Smooth muscle cell (in vitro differentiated cells): ENCODE data around the gene LCN6. TPM values are rescaled to one million over a fixed set of nuclear protein-coding genes. Genes with fewer than 3 reads are reported as not detected.
A peak's percentile ranks its signal among the peaks of the same experiment; 100 is the strongest.

Source experiments
- DNase-seq: peaks from one replicate; lab custom pipeline; 2025; ENCODE audit not compliant: unreplicated experiment; lab: John Stamatoyannopoulos, UW
- H2AFZ ChIP-seq: fragments of 200-600 bp; sonication (generic); 2 replicates; pipeline ENCODE4 v1.6.0; 2016; ENCODE audit warnings: antibody characterized with exemption, low read depth, mild to moderate bottlenecking
- H3F3A ChIP-seq: fragments of 200-600 bp; sonication (generic); 2 replicates; pipeline ENCODE4 v1.6.0; 2017; ENCODE audit warnings: antibody characterized with exemption, low read depth
- H3K27ac ChIP-seq: fragments of 200-600 bp; sonication (generic); 2 replicates; pipeline ENCODE4 v1.5.1; 2016; ENCODE audit warnings: low read depth, mild to moderate bottlenecking
- H3K27me3 ChIP-seq: fragments of 200-600 bp; sonication (generic); 2 replicates; pipeline ENCODE4 v1.6.1; 2016; ENCODE audit warnings: low read depth, mild to moderate bottlenecking
- H3K36me3 ChIP-seq: fragments of 200-600 bp; sonication (generic); 2 replicates; pipeline ENCODE4 v1.5.1; 2016; ENCODE audit warnings: low read depth
- H3K4me1 ChIP-seq: fragments of 200-600 bp; sonication (generic); 2 replicates; pipeline ENCODE4 v1.5.1; 2016; ENCODE audit warnings: low read depth
- H3K4me2 ChIP-seq: fragments of 200-600 bp; sonication (generic); 2 replicates; pipeline ENCODE4 v1.6.0; 2016; ENCODE audit warnings: mild to moderate bottlenecking
- H3K4me3 ChIP-seq: fragments of 200-600 bp; sonication (generic); 2 replicates; pipeline ENCODE4 v1.5.1; 2016; ENCODE audit warnings: mild to moderate bottlenecking
- H3K79me2 ChIP-seq: fragments of 200-600 bp; sonication (generic); 2 replicates; pipeline ENCODE4 v1.6.0; 2016; ENCODE audit warnings: low read depth, mild to moderate bottlenecking
- H3K9ac ChIP-seq: fragments of 200-600 bp; sonication (generic); 2 replicates; pipeline ENCODE4 v1.6.0; 2016; ENCODE audit warnings: low read depth
- H3K9me3 ChIP-seq: fragments of 200-600 bp; sonication (generic); replicated peaks from 2 replicates; pipeline ENCODE4 v1.5.1; 2016; ENCODE audit warnings: low read depth
- H4K20me1 ChIP-seq: fragments of 200-600 bp; sonication (generic); 2 replicates; pipeline ENCODE4 v1.6.0; 2016; ENCODE audit warnings: low read depth
- CTCF ChIP-seq: fragments of 200-600 bp; sonication (generic); IDR thresholded peaks from 2 replicates; pipeline ENCODE4 v1.5.1; 2017; ENCODE audit warnings: borderline replicate concordance, mild to moderate bottlenecking, antibody characterized with exemption; ENCODE audit not compliant: insufficient read depth, poor library complexity, severe bottlenecking
- WGBS: methylation state at CpG from one replicate; pipeline ENCODE4 v1.1.7; 2016; ENCODE audit warnings: low lambda C conversion rate; 5-methylcytosine and 5-hydroxymethylcytosine counted together
- polyA plus RNA-seq: library from polyadenylated mRNA; unstranded; fragments of >200 nt; fragmentation: Nextera tagmentation; extraction: Ambion mirVana; gene quantifications from 2 replicates; pipeline ENCODE4 v1.2.1, GENCODE V29; 2016
- total RNA-seq: library from RNA; depleted of rRNA; stranded (reverse); fragments of >200 nt; gene quantifications from 2 replicates; pipeline ENCODE4 v1.2.3, GENCODE V29; 2014

The LCN6 gene
- total and polyA plus RNA-seq, 2 experiments from 2014 or later: not detected

GRCh38 chr9:136732444-136733178, 15.7 kb downstream of the LCN6 start:
- Histone ChIP-seq H4K20me1 (peaks cover 16% of the 10 kb centered on the region), H3K4me3 (no peak overlapping the region), H3K4me2 (no peak overlapping the region), H2AFZ (no peak overlapping the region), H3K4me1 (peaks cover 3% of the 10 kb centered on the region), H3K9me3 (no peaks in the 10 kb centered on the region), H3K27me3 (no peaks in the 10 kb centered on the region), H3K27ac (no peak overlapping the region), H3F3A (no peaks in the 10 kb centered on the region), H3K9ac (no peak overlapping the region), H3K79me2 (peaks cover 24% of the 10 kb centered on the region), H3K36me3 (no peaks in the 10 kb centered on the region)
- no peak for DNase-seq
- 56% methylated on average over 16 of the region's 16 CpGs for WGBS
- no peak for TF ChIP-seq CTCF

GRCh38 chr9:136729926-136730325, 18.4 kb downstream of the LCN6 start:
- Histone ChIP-seq H3K79me2 (peaks cover 36% of the 10 kb centered on the region), H3K9ac (no peak overlapping the region), H3K4me1 (peaks cover 17% of the 10 kb centered on the region), H3K4me3 (no peak overlapping the region), H3K27ac (no peak overlapping the region), H2AFZ (no peak overlapping the region), H3K4me2 (no peak overlapping the region), H3K9me3 (no peaks in the 10 kb centered on the region), H3K27me3 (no peaks in the 10 kb centered on the region), H3F3A (no peaks in the 10 kb centered on the region), H4K20me1 (peaks cover 43% of the 10 kb centered on the region), H3K36me3 (no peaks in the 10 kb centered on the region)
- no peak for TF ChIP-seq CTCF
- DNase-seq: no peak
- 98% methylated on average over 8 of the region's 8 CpGs for WGBS

- Histone ChIP-seq H3K4me2 (peak overlapping the region; percentile 97), H4K20me1 (peaks cover 51% of the 10 kb centered on the region), H3K27ac (no peak overlapping the region), H3K79me2 (peaks cover 36% of the 10 kb centered on the region), H2AFZ (no peak overlapping the region), H3K9me3 (no peaks in the 10 kb centered on the region), H3F3A (no peaks in the 10 kb centered on the region), H3K4me3 (peak overlapping the region; percentile 98), H3K36me3 (no peaks in the 10 kb centered on the region), H3K4me1 (peaks cover 17% of the 10 kb centered on the region), H3K27me3 (no peaks in the 10 kb centered on the region), H3K9ac (no peak overlapping the region)
- no peak for DNase-seq
- TF ChIP-seq CTCF: no peak
- 79% methylated on average over 7 of the region's 7 CpGs for WGBS
Measured at GRCh38 chr9:136729144-136729543, 19.2 kb downstream of the LCN6 start.
